HepG2 (cell line): Measurements from ENCODE around the gene NBPF1. TPM values are rescaled to one million over a fixed set of nuclear protein-coding genes. Genes with fewer than 3 reads are reported as not detected.
"Not testable (repeated sequence)": the region's sequence is repeated elsewhere in the genome, so short reads cannot be mapped to it uniquely, and the experiment has no call there.

Experiments
- CHCHD3 ChIP-seq: sonication (generic); formaldehyde crosslinking; IDR thresholded peaks from 2 replicates; pipeline ENCODE4 v1.8.0; 2022; ENCODE audit warnings: mild to moderate bottlenecking, missing genetic modification reagents, moderate library complexity
- ETV5 ChIP-seq: IDR thresholded peaks from 2 replicates; pipeline ENCODE4 v1.6.1; 2018; ENCODE audit warnings: missing biosample characterization, missing genetic modification reagents, inconsistent platforms, borderline replicate concordance
- FOXA3 ChIP-seq: IDR thresholded peaks from 2 replicates; pipeline ENCODE4 v1.6.1; 2016; ENCODE audit warnings: missing genetic modification reagents, missing compliant biosample characterization
- FOXP1 ChIP-seq, 2 experiments: fragments of 450-650 bp in 1 of 2; IDR thresholded peaks; 2 replicates each; pipeline ENCODE4 v1.6.1; 2017 to 2018; ENCODE audit warnings: antibody characterized with exemption in 1 of 2
- GABPB1 ChIP-seq: IDR thresholded peaks from 2 replicates; pipeline ENCODE4 v1.6.1; 2016; ENCODE audit warnings: mild to moderate bottlenecking, missing genetic modification reagents, moderate library complexity, missing compliant biosample characterization
- HDAC2 ChIP-seq: sonication (generic); formaldehyde crosslinking; IDR thresholded peaks from 2 replicates; pipeline ENCODE4 v1.4.0; 2020; ENCODE audit warnings: missing genetic modification reagents
- HOXA5 ChIP-seq: sonication (generic); formaldehyde crosslinking; IDR thresholded peaks from 2 replicates; pipeline ENCODE4 v1.4.0; 2020; ENCODE audit warnings: missing genetic modification reagents
- JUN ChIP-seq: sonication (generic); formaldehyde crosslinking; IDR thresholded peaks from 2 replicates; pipeline ENCODE4 v1.4.0; 2020; ENCODE audit warnings: mild to moderate bottlenecking, missing genetic modification reagents
- KDM1A ChIP-seq: IDR thresholded peaks from 2 replicates; pipeline ENCODE4 v1.6.1; 2016; ENCODE audit warnings: missing compliant biosample characterization
- MEF2D ChIP-seq: sonication (generic); formaldehyde crosslinking; IDR thresholded peaks from 2 replicates; pipeline ENCODE4 v1.5.1; 2020; ENCODE audit warnings: mild to moderate bottlenecking, missing genetic modification reagents
- MIER2 ChIP-seq: IDR thresholded peaks from 2 replicates; pipeline ENCODE4 v1.6.1; 2016; ENCODE audit warnings: missing biosample characterization, missing genetic modification reagents
- MXI1 ChIP-seq: IDR thresholded peaks from 3 replicates; pipeline ENCODE4 v1.6.1; 2012; ENCODE audit warnings: low read depth, low read length, inconsistent platforms, borderline replicate concordance
- PATZ1 ChIP-seq: sonication (generic); formaldehyde crosslinking; IDR thresholded peaks from 2 replicates; pipeline ENCODE4 v1.4.0; 2020; ENCODE audit warnings: missing genetic modification reagents
- PRPF4 ChIP-seq: fragments of 200-400 bp; formaldehyde crosslinking; IDR thresholded peaks from 2 replicates; pipeline ENCODE4 v1.6.1; 2016; ENCODE audit warnings: low read length, low read depth; ENCODE audit not compliant: poor library complexity, severe bottlenecking
- THAP8 ChIP-seq: sonication (generic); formaldehyde crosslinking; IDR thresholded peaks from 2 replicates; pipeline ENCODE4 v1.5.1; 2020; ENCODE audit warnings: missing genetic modification reagents, mild to moderate bottlenecking, borderline replicate concordance
- ZBTB42 ChIP-seq: sonication (generic); formaldehyde crosslinking; IDR thresholded peaks from 2 replicates; pipeline ENCODE4 v1.5.0; 2020; ENCODE audit warnings: mild to moderate bottlenecking, missing genetic modification reagents
- ZBTB7A ChIP-seq: sonication (generic); formaldehyde crosslinking; IDR thresholded peaks from 2 replicates; pipeline ENCODE4 v1.8.0; 2022; ENCODE audit warnings: mild to moderate bottlenecking, missing genetic modification reagents
- ZNF331 ChIP-seq: sonication (generic); formaldehyde crosslinking; IDR thresholded peaks from 2 replicates; pipeline ENCODE4 v1.4.0; 2020; ENCODE audit warnings: missing genetic modification reagents
- ZNF335 ChIP-seq: sonication (generic); formaldehyde crosslinking; IDR thresholded peaks from 2 replicates; pipeline ENCODE4 v1.4.0; 2020; ENCODE audit warnings: missing genetic modification reagents
- ZNF460 ChIP-seq: sonication (generic); formaldehyde crosslinking; IDR thresholded peaks from 2 replicates; pipeline ENCODE4 v1.5.1; 2020; ENCODE audit warnings: missing genetic modification reagents, mild to moderate bottlenecking, borderline replicate concordance
- ZNF503 ChIP-seq: sonication (generic); formaldehyde crosslinking; IDR thresholded peaks from 2 replicates; pipeline ENCODE4 v1.4.0; 2020; ENCODE audit warnings: missing genetic modification reagents
- ZNF556 ChIP-seq: sonication (generic); formaldehyde crosslinking; IDR thresholded peaks from 2 replicates; pipeline ENCODE4 v1.4.0; 2020; ENCODE audit warnings: mild to moderate bottlenecking, missing genetic modification reagents, borderline replicate concordance
- ZNF567 ChIP-seq: sonication (generic); formaldehyde crosslinking; IDR thresholded peaks from 2 replicates; pipeline ENCODE4 v1.8.1; 2023; ENCODE audit warnings: mild to moderate bottlenecking, missing genetic modification reagents, borderline replicate concordance
- ZNF704 ChIP-seq: sonication (generic); formaldehyde crosslinking; IDR thresholded peaks from 2 replicates; pipeline ENCODE4 v1.8.1; 2023; ENCODE audit warnings: mild to moderate bottlenecking, inconsistent platforms, moderate library complexity, missing genetic modification reagents, borderline replicate concordance
- ZNF781 ChIP-seq: sonication (generic); formaldehyde crosslinking; IDR thresholded peaks from 2 replicates; pipeline ENCODE4 v1.5.1; 2020; ENCODE audit warnings: borderline replicate concordance, mild to moderate bottlenecking, missing genetic modification reagents; ENCODE audit errors: not compliant biosample characterization
- polyA plus RNA-seq, 8 experiments: library from polyadenylated mRNA; depleted of rRNA in 3 of 8; stranded (reverse) in 7 of 8; unstranded in 1 of 8; fragments of >200 nt; fragmentation: Illumina TruSeq in 4 of 8; extraction: Trizol in 4 of 8; gene quantifications; 2 replicates each; pipeline versions ENCODE4 v1.2.1 to v1.2.3, GENCODE V29; 2011 to 2016; ENCODE audit warnings: low read depth in 4 of 8, missing spikeins in 1 of 8, mixed read lengths in 1 of 8; ENCODE audit not compliant: insufficient read depth in 1 of 8
- total RNA-seq, 5 experiments: library from RNA; depleted of rRNA; stranded (reverse); fragments of >200 nt; fragmentation: Illumina TruSeq; extraction: Trizol; gene quantifications; 2 replicates each; pipeline ENCODE4 v1.2.3, GENCODE V29; 2016; ENCODE audit warnings: low read depth in 1 of 5

Gene NBPF1
- total and polyA plus RNA-seq, 2 of the 13 experiments (the other 11 are each of a cell fraction or from before 2014, with no cell fraction given) = 30.3 to 35.6 TPM

GRCh38 chr1:16644482-16645270, 31.3 kb upstream of the NBPF1 start (continued):
- TF ChIP-seq ZNF704 (CRISPR knock-in tag) = peak; percentile 87; the same call in 1 of the 2 replicates
- peak; percentile 97; the same call in 1 of the 2 replicates for TF ChIP-seq CHCHD3 (CRISPR knock-in tag)
- TF ChIP-seq FOXA3 (CRISPR knock-in tag) = peak; percentile 92
- peak; percentile 81 for TF ChIP-seq ZNF503 (CRISPR knock-in tag)
- TF ChIP-seq ZBTB42 (CRISPR knock-in tag) = peak; percentile 60
- TF ChIP-seq ZBTB7A (CRISPR knock-in tag) = peak; percentile 98
- peak; percentile 98 for TF ChIP-seq HDAC2
- TF ChIP-seq MIER2 = peak; percentile 86
- peak; percentile 99 for TF ChIP-seq HOXA5 (CRISPR knock-in tag)
- peak; percentile 97; the same call in 1 of the 2 replicates for TF ChIP-seq ZNF556 (CRISPR knock-in tag)
- peak; percentile 87 for TF ChIP-seq MEF2D (CRISPR knock-in tag)
- peak; percentile 98 for TF ChIP-seq MXI1
- TF ChIP-seq JUN (CRISPR knock-in tag) = peak; percentile 55; the same call in 1 of the 2 replicates
- peak; percentile 16 for TF ChIP-seq PRPF4
- TF ChIP-seq ZNF335 (CRISPR knock-in tag) = peak; percentile 80; the same call in 1 of the 2 replicates
- peak; percentile 93 for TF ChIP-seq PATZ1 (CRISPR knock-in tag)
- peak; percentile 93 for TF ChIP-seq KDM1A (CRISPR knock-in tag)
- TF ChIP-seq ZNF567 (CRISPR knock-in tag) = peak; percentile 100
- TF ChIP-seq ZNF331 (CRISPR knock-in tag) = peak; percentile 97
- not testable (repeated sequence) for TF ChIP-seq FOXP1 (IDR thresholded peaks at IDR 0.05)
- peak; percentile 66; the same call in 1 of the 2 replicates for TF ChIP-seq FOXP1 (CRISPR knock-in tag; IDR thresholded peaks at IDR 0.05)
- TF ChIP-seq ZNF781 = peak; percentile 95
- TF ChIP-seq ZNF460 (CRISPR knock-in tag) = peak; percentile 41; the same call in 1 of the 2 replicates
- TF ChIP-seq THAP8 (CRISPR knock-in tag) = peak; percentile 99
- peak; percentile 97 for TF ChIP-seq ETV5 (CRISPR knock-in tag)
- TF ChIP-seq GABPB1 (CRISPR knock-in tag) = peak; percentile 98
